ENCODE data around the gene AMER1.

Gene AMER1

GRCh38 chrX:64205441-64205734 lies at the start of gene AMER1:
TSS of gene AMER1 (minus strand) at chrX:64205708. CDS start at chrX:64193286, 12,422 bp downstream.
- H3K36me3 ChIP-seq (ENCODE audit: low read length): no peaks in the 10 kb centered on the region
- no peaks in the 10 kb centered on the region for H4K20me1 ChIP-seq (ENCODE audit: low read depth, low read length)
- no peaks in the 10 kb centered on the region for H3K79me2 ChIP-seq (ENCODE audit: insufficient read depth, low read length)
- H3F3A ChIP-seq (ENCODE audit: insufficient read depth): no peaks in the 10 kb centered on the region
- H3K9ac ChIP-seq (ENCODE audit: low read length): peak within 1 kb of the TSS; percentile 71
- H3K27me3 ChIP-seq (ENCODE audit: low read length): no peaks in the 10 kb centered on the region
- H3K9me3 ChIP-seq (ENCODE audit: insufficient read depth, low read length): no peaks in the 10 kb centered on the region
- H3K4me2 ChIP-seq (ENCODE audit: low read depth, low read length, poor library complexity, severe bottlenecking): peak within 1 kb of the TSS; percentile 83
- H2AFZ ChIP-seq (ENCODE audit: low read depth, low read length, severe bottlenecking): peak within 1 kb of the TSS; percentile 86
- TF ChIP-seq EZH2phosphoT487 (conservative IDR thresholded peaks at IDR 0.05; ENCODE audit: low read length) (no peak), CTCF (IDR thresholded peaks at IDR 0.05; ENCODE audit: insufficient read depth, low read length, poor library complexity, severe bottlenecking) (no peak)
- H3K9me2 ChIP-seq (replicated peaks; ENCODE audit: insufficient read depth, low read length): no peaks in the 10 kb centered on the region
- H3K27ac ChIP-seq (ENCODE audit: low read depth, low read length): peak within 1 kb of the TSS; percentile 35; the same call in 1 of the 2 replicates
- peak within 1 kb of the TSS; percentile 66 for H3K4me3 ChIP-seq (ENCODE audit: insufficient read depth, low read length, poor library complexity, severe bottlenecking)

GRCh38 chrX:64230123-64230970 lies 24.8 kb upstream of the AMER1 start, which contains the start of gene ASB12:
TSS of gene ASB12 (minus strand) at chrX:64230607. CDS start at chrX:64225650, 4,957 bp downstream.
- Histone ChIP-seq H3K27ac (ENCODE audit: low read depth, low read length) (no peak within 1 kb of the TSS), H2AFZ (ENCODE audit: low read depth, low read length, severe bottlenecking) (no peak within 1 kb of the TSS), H3K79me2 (ENCODE audit: insufficient read depth, low read length) (no peaks in the 10 kb centered on the region), H3K27me3 (ENCODE audit: low read length) (no peaks in the 10 kb centered on the region), H3K36me3 (ENCODE audit: low read length) (no peaks in the 10 kb centered on the region), H3K9me3 (ENCODE audit: insufficient read depth, low read length) (no peaks in the 10 kb centered on the region), H3K9me2 (replicated peaks; ENCODE audit: insufficient read depth, low read length) (no peaks in the 10 kb centered on the region), H3K4me3 (ENCODE audit: insufficient read depth, low read length, poor library complexity, severe bottlenecking) (no peak within 1 kb of the TSS), H3K4me2 (ENCODE audit: low read depth, low read length, poor library complexity, severe bottlenecking) (no peak within 1 kb of the TSS), H3K9ac (ENCODE audit: low read length) (no peak within 1 kb of the TSS), H3F3A (ENCODE audit: insufficient read depth) (no peaks in the 10 kb centered on the region), H4K20me1 (ENCODE audit: low read depth, low read length) (no peaks in the 10 kb centered on the region)
- TF ChIP-seq EZH2phosphoT487 (conservative IDR thresholded peaks at IDR 0.05; ENCODE audit: low read length) (no peak), CTCF (IDR thresholded peaks at IDR 0.05; ENCODE audit: insufficient read depth, low read length, poor library complexity, severe bottlenecking) (no peak)

- no peak overlapping the region for H3K9ac ChIP-seq (ENCODE audit: low read length)
- no peaks in the 10 kb centered on the region for H3K79me2 ChIP-seq (ENCODE audit: insufficient read depth, low read length)
- no peak overlapping the region for H3K4me2 ChIP-seq (ENCODE audit: low read depth, low read length, poor library complexity, severe bottlenecking)
- TF ChIP-seq EZH2phosphoT487 (conservative IDR thresholded peaks at IDR 0.05; ENCODE audit: low read length): no peak
- no peak for TF ChIP-seq CTCF (IDR thresholded peaks at IDR 0.05; ENCODE audit: insufficient read depth, low read length, poor library complexity, severe bottlenecking)
- H3K9me3 ChIP-seq (ENCODE audit: insufficient read depth, low read length): no peaks in the 10 kb centered on the region
- H3K4me3 ChIP-seq (ENCODE audit: insufficient read depth, low read length, poor library complexity, severe bottlenecking): no peak overlapping the region
- no peaks in the 10 kb centered on the region for H3K36me3 ChIP-seq (ENCODE audit: low read length)
- no peak overlapping the region for H2AFZ ChIP-seq (ENCODE audit: low read depth, low read length, severe bottlenecking)
- no peaks in the 10 kb centered on the region for H3F3A ChIP-seq (ENCODE audit: insufficient read depth)
- H4K20me1 ChIP-seq (ENCODE audit: low read depth, low read length): no peaks in the 10 kb centered on the region
- H3K9me2 ChIP-seq (replicated peaks; ENCODE audit: insufficient read depth, low read length): no peaks in the 10 kb centered on the region
- H3K27ac ChIP-seq (ENCODE audit: low read depth, low read length): no peak overlapping the region
- no peaks in the 10 kb centered on the region for H3K27me3 ChIP-seq (ENCODE audit: low read length)
Measured at GRCh38 chrX:64229154-64229553, 23.6 kb upstream of the AMER1 start.
